Neural crest cell (in vitro differentiated cells): Measurements from ENCODE around the gene WDR7. TPM values are rescaled to one million over a fixed set of nuclear protein-coding genes. Genes with fewer than 3 reads are reported as not detected.

Experiments used
- DNase-seq: peaks from one replicate; pipeline ENCODE4 v3.0.0; 2021; ENCODE audit warnings: low read depth, mixed read lengths, low spot score
- H3K27ac Mint-ChIP-seq: one replicate; pipeline ENCODE4 v1.8.0; 2021; ENCODE audit warnings: mild to moderate bottlenecking, mixed read lengths; ENCODE audit not compliant: unreplicated experiment
- H3K27me3 Mint-ChIP-seq: 2 replicates; pipeline ENCODE4 v1.8.0; 2021; ENCODE audit warnings: low read depth, mild to moderate bottlenecking, mixed read lengths
- H3K36me3 Mint-ChIP-seq: 2 replicates; pipeline ENCODE4 v1.8.0; 2021; ENCODE audit warnings: low read depth, mild to moderate bottlenecking, mixed read lengths
- H3K4me1 Mint-ChIP-seq: 2 replicates; pipeline ENCODE4 v1.8.0; 2021; ENCODE audit warnings: mixed read lengths
- H3K4me3 Mint-ChIP-seq: one replicate; pipeline ENCODE4 v1.8.0; 2021; ENCODE audit warnings: mild to moderate bottlenecking, mixed read lengths
- H3K9me3 Mint-ChIP-seq: 2 replicates; pipeline ENCODE4 v1.8.0; 2021; ENCODE audit warnings: mixed read lengths
- CTCF ChIP-seq: fragments of 200-600 bp; sonication (generic); conservative IDR thresholded peaks from 2 replicates; pipeline ENCODE4 v1.5.0; 2021; ENCODE audit warnings: antibody characterized with exemption, mild to moderate bottlenecking
- total RNA-seq: library from RNA; stranded (reverse); gene quantifications from 2 replicates; pipeline ENCODE4 v1.2.1, GENCODE V29; 2021

WDR7 gene
- total RNA-seq, 1 donor from 2014 or later = 17.3 TPM

- Mint-ChIP-seq H3K4me1 (peaks cover 13% of the 10 kb centered on the region), H3K27me3 (no peaks in the 10 kb centered on the region), H3K27ac (no peak overlapping the region), H3K36me3 (peaks cover 2% of the 10 kb centered on the region), H3K4me3 (no peak overlapping the region), H3K9me3 (no peaks in the 10 kb centered on the region)
- no peak for DNase-seq
- no peak for TF ChIP-seq CTCF
Measured at GRCh38 chr18:56815926-56816325, 164.8 kb downstream of the WDR7 start.

- no peak for DNase-seq
- H3K27ac Mint-ChIP-seq = no peak overlapping the region
- H3K27me3 Mint-ChIP-seq = no peaks in the 10 kb centered on the region
- H3K4me1 Mint-ChIP-seq = no peaks in the 10 kb centered on the region
- no peak for TF ChIP-seq CTCF
- peaks cover 6% of the 10 kb centered on the region for H3K9me3 Mint-ChIP-seq
- no peak overlapping the region for H3K4me3 Mint-ChIP-seq
- H3K36me3 Mint-ChIP-seq = peaks cover 4% of the 10 kb centered on the region
Measured at GRCh38 chr18:56823986-56824565, 172.9 kb downstream of the WDR7 start.

- Mint-ChIP-seq H3K27me3 (no peaks in the 10 kb centered on the region), H3K4me1 (no peaks in the 10 kb centered on the region), H3K9me3 (peaks cover 6% of the 10 kb centered on the region), H3K36me3 (peaks cover 7% of the 10 kb centered on the region), H3K4me3 (no peak overlapping the region), H3K27ac (no peak overlapping the region)
- no peak for TF ChIP-seq CTCF
- DNase-seq = no peak
Measured at GRCh38 chr18:56825321-56825720, 174.2 kb downstream of the WDR7 start.

GRCh38 chr18:56825878-56826277 is 174.7 kb downstream of the WDR7 start:
- Mint-ChIP-seq H3K27ac (no peak overlapping the region), H3K36me3 (peaks cover 7% of the 10 kb centered on the region), H3K4me3 (no peak overlapping the region), H3K9me3 (peaks cover 6% of the 10 kb centered on the region), H3K27me3 (no peaks in the 10 kb centered on the region), H3K4me1 (peaks cover 1% of the 10 kb centered on the region)
- no peak for TF ChIP-seq CTCF
- no peak for DNase-seq

- Mint-ChIP-seq H3K27ac (no peak overlapping the region), H3K4me1 (peaks cover 10% of the 10 kb centered on the region), H3K4me3 (no peak overlapping the region), H3K9me3 (peaks cover 3% of the 10 kb centered on the region), H3K36me3 (peaks cover 11% of the 10 kb centered on the region), H3K27me3 (no peaks in the 10 kb centered on the region)
- no peak for TF ChIP-seq CTCF
- DNase-seq = no peak
Measured at GRCh38 chr18:56831988-56832387, 180.8 kb downstream of the WDR7 start.
